Muscle of leg (tissue), 11 donors: ENCODE measurements around the gene ARHGAP20. TPM values are rescaled to one million over a fixed set of nuclear protein-coding genes. Genes with fewer than 3 reads are reported as not detected.
"Not testable (repeated sequence)": the region's sequence is repeated elsewhere in the genome, so short reads cannot be mapped to it uniquely, and the experiment has no call there.

Experiments
- DNase-seq: peaks from one replicate; pipeline ENCODE4 v3.0.0; 2013
- H3K27ac ChIP-seq: one replicate; pipeline ENCODE4 v1.5.1; 2013; ENCODE audit warnings: mild to moderate bottlenecking, low read length, control low read depth
- H3K27me3 ChIP-seq: one replicate; pipeline ENCODE4 v1.6.1; 2013; ENCODE audit warnings: low read length; ENCODE audit not compliant: control insufficient read depth, insufficient read depth
- H3K36me3 ChIP-seq: one replicate; pipeline ENCODE4 v1.6.1; 2013; ENCODE audit warnings: low read length; ENCODE audit not compliant: control insufficient read depth, insufficient read depth
- H3K4me1 ChIP-seq: one replicate; pipeline ENCODE4 v1.6.1; 2013; ENCODE audit warnings: low read length; ENCODE audit not compliant: control insufficient read depth, insufficient read depth
- H3K4me3 ChIP-seq: one replicate; pipeline ENCODE4 v1.5.1; 2013; ENCODE audit warnings: low read length, control low read depth
- H3K9me3 ChIP-seq: replicated peaks from 2 replicates; pipeline ENCODE4 v1.6.1; 2013; ENCODE audit warnings: low read depth, low read length; ENCODE audit not compliant: control insufficient read depth
- WGBS: methylation state at CpG from one replicate; pipeline ENCODE4 v1.1.5; 2013; ENCODE audit warnings: missing lambda C conversion rate; ENCODE audit not compliant: insufficient coverage; 5-methylcytosine and 5-hydroxymethylcytosine counted together
- polyA plus RNA-seq, 8 donors: library from polyadenylated mRNA; unstranded; fragments of 120-200 nt; gene quantifications; one replicate each; pipeline versions ENCODE4 v1.2.1 to v1.2.3, GENCODE V29; 2013; ENCODE audit warnings: inconsistent platforms in 1 of 8, low replicate concordance in 1 of 8; ENCODE audit not compliant: insufficient read length in 8 of 8, insufficient read depth in 1 of 8
- total RNA-seq: library from RNA; stranded (reverse); fragments of 120-200 nt; gene quantifications from one replicate; pipeline ENCODE4 v1.2.4, GENCODE V29; 2013

Gene ARHGAP20
- total and polyA plus RNA-seq, 9 donors, result 6.6 to 9.0 (median 8.2) TPM

DNA sequence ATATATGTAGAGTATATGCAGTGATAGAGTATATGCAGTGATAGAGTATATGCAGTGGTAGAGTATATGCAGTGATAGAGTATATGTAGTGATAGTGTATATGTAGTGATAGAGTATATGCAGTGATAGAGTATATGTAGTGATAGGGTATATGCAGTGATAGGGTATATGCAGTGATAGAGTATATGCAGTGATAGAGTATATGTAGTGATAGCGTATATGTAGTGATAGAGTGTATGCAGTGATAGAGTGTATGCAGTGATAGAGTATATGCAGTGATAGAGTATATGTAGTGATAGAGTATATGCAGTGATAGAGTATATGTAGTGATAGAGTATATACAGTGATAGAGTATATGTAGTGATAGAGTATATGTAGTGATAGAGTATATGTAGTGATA, 92.9 kb downstream of the ARHGAP20 start:
- 100% methylated on average over 1 of the region's 1 CpG for WGBS

DNA sequence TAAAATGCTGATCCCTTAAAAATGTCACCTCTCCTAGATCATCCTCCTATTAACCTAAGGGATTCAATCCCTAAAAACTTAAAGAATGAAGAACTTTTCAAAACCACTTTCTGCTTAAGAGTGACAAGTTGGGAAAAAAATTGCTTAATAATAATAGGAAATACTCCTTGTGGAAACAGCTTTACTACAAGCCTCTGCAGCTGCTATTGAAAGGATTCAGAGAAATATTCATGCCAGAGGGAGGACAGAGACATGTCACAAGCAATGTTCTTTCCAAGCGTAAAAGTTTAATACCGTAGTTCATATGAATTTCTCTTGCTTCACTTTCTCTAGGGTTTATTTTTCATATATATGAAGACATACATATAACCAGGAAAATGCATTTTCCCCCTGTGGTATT, 98.2 kb downstream of the ARHGAP20 start:
- Histone ChIP-seq H3K4me1 (no peaks in the 10 kb centered on the region), H3K9me3 (no peaks in the 10 kb centered on the region), H3K36me3 (no peaks in the 10 kb centered on the region), H3K4me3 (no peak overlapping the region), H3K27me3 (no peaks in the 10 kb centered on the region), H3K27ac (peak overlapping the region; percentile 69)
- no CpG with 5 or more reads among the region's 2 CpGs for WGBS
- peak; percentile 75 for DNase-seq

More for the DNA sequence above, 92.9 kb downstream of the ARHGAP20 start:
- not testable (repeated sequence) for H3K27me3 ChIP-seq, H3K9me3 ChIP-seq, DNase-seq, H3K4me1 ChIP-seq, H3K36me3 ChIP-seq, H3K4me3 ChIP-seq, H3K27ac ChIP-seq

DNA sequence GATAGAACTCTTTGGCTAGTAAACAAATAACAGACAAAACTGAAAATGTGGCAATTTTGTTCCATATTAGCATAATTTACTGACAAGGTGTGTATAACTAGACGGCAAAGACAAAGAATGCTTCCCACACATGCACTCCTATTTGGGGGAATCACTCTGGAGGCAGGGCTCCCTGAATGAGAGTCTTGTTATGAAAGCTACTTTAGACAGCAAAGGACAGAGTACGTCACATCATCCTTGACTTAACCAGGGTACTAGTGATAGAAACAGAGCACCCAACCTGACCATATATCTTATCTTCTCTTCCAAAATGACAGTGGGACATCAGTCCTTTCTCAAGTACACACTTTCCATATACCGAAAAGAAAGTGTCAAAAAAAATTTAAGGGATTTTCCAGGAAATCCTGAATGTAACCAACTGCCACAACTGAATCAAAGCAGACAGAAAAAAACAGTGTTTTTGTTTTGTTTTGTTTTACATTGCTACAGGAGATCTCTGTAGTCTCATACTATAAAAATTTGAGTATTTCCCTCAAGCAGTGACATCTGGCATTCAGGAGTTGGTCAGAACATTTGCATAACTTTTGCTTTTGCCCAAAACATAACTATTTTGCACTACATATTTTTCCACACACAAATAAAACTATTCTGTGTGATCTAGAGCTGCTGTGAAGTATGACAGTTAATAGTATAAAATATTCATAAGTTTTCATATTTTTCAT, 98.9 kb downstream of the ARHGAP20 start:
- Histone ChIP-seq H3K9me3 (no peaks in the 10 kb centered on the region), H3K4me1 (no peaks in the 10 kb centered on the region), H3K4me3 (no peak overlapping the region), H3K27ac (peak overlapping the region; percentile 69), H3K36me3 (no peaks in the 10 kb centered on the region), H3K27me3 (no peaks in the 10 kb centered on the region)
- peak; percentile 41 for DNase-seq
- no CpG with 5 or more reads among the region's 3 CpGs for WGBS

DNA sequence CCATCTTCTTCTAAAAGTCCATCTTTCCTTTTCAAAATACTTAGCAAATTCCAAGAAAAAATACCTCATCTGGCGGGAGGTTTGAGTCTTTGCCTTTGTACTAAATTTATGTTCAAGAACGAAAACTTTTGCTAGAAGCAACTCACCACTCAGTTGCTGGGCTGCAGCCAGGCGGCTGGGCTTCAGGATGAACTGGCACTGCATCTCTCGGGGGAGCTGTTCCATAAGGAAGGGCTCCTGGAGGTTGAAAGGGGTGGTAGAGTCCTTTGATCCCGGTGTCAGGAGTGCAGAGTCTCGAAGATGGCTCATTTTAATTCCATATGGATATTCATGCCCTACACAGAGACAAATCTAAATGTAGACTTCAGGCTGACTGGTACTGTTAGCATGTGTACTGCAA, 105.8 kb downstream of the ARHGAP20 start:
- Histone ChIP-seq H3K27me3 (no peaks in the 10 kb centered on the region), H3K36me3 (no peaks in the 10 kb centered on the region), H3K9me3 (no peaks in the 10 kb centered on the region), H3K27ac (no peak overlapping the region), H3K4me3 (no peak overlapping the region), H3K4me1 (no peaks in the 10 kb centered on the region)
- 86% methylated on average over 1 of the region's 6 CpGs for WGBS
- no peak for DNase-seq

- WGBS, result no CpG with 5 or more reads among the region's 4 CpGs
- Histone ChIP-seq H3K4me3 (no peak overlapping the region), H3K27ac (no peak overlapping the region), H3K27me3 (no peaks in the 10 kb centered on the region), H3K36me3 (peaks cover 18% of the 10 kb centered on the region), H3K4me1 (no peaks in the 10 kb centered on the region), H3K9me3 (peaks cover 14% of the 10 kb centered on the region)
- DNase-seq, result peak; percentile 17
Measured at GRCh38 chr11:110601936-110602335, 110.3 kb downstream of the ARHGAP20 start.

DNA sequence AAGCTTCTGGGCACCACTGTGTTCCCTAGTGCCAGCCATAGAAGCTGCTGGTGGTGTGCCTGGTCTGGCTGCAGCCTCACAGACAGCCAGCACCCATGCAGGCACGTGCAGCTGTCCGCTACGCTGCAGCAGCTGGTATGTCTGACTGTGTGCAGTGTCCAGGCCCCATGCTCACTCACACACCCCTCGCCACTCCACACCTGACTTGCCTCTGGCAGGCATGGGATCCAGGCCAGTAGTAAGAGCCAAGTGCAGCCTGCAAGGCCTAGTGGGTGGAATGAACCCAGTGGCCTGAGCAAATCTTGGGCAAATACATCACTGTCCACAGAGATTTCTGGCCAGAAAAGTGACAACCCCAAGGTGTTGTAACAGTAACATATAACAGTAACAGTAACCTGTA, 111.9 kb downstream of the ARHGAP20 start:
- WGBS, result 96% methylated on average over 4 of the region's 4 CpGs
- H3K27me3 ChIP-seq, result no peaks in the 10 kb centered on the region
- H3K4me3 ChIP-seq, result no peak overlapping the region
- H3K9me3 ChIP-seq, result peaks cover 14% of the 10 kb centered on the region
- no peak for DNase-seq
- H3K36me3 ChIP-seq, result peaks cover 18% of the 10 kb centered on the region
- no peaks in the 10 kb centered on the region for H3K4me1 ChIP-seq
- H3K27ac ChIP-seq, result no peak overlapping the region

DNA sequence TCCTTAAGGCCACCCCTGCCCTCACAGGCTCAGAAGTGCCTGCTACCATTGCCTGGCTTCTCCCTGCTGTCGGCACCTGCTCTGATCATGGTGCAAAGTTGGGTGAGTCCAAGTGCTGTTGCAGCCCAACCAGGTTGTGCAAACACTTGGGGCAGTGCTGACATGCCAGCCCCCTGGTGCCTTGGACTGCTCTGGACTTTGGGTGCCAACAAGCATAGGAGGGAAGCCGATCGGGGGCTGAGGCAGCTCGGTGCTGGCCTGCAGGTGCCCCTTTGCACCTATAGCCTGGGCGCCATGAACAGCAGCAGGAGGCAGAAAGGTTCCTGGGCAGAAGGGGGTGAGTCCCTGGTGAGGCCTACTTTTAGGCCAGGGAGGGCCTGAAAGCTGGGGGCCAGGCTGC, 113.0 kb downstream of the ARHGAP20 start:
- no peak for DNase-seq
- Histone ChIP-seq H3K4me1 (no peaks in the 10 kb centered on the region), H3K36me3 (peaks cover 18% of the 10 kb centered on the region), H3K27ac (no peak overlapping the region), H3K9me3 (peaks cover 14% of the 10 kb centered on the region), H3K4me3 (no peak overlapping the region), H3K27me3 (no peaks in the 10 kb centered on the region)
- 94% methylated on average over 5 of the region's 5 CpGs for WGBS

GRCh38 chr11:110598725-110599124, 113.5 kb downstream of the ARHGAP20 start:
- peaks cover 18% of the 10 kb centered on the region for H3K36me3 ChIP-seq
- no peak for DNase-seq
- 80% methylated on average over 1 of the region's 1 CpG for WGBS

DNA sequence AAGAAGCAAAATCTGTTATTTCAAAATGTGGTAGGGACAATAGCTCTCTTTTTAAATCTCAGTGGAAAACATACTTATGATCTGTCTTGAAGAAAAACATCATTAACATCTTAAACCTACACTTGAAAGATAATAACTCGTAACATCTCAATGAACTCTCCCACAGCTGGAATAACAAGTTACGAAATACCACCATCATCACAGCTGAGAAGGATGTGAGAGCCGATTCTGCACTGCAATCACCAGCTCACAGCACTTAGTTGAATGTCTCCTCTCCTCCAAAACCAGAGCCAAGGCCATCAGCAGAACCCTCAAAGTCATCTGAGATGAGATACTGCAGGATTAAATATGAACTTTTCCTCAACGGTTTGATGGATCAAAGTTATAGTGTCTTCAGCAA, 124.3 kb downstream of the ARHGAP20 start:
- no peak overlapping the region for H3K27ac ChIP-seq
- no peaks in the 10 kb centered on the region for H3K9me3 ChIP-seq
- H3K27me3 ChIP-seq, result no peaks in the 10 kb centered on the region
- no CpG with 5 or more reads among the region's 4 CpGs for WGBS
- no peak overlapping the region for H3K4me3 ChIP-seq
- no peaks in the 10 kb centered on the region for H3K4me1 ChIP-seq
- no peak for DNase-seq
- H3K36me3 ChIP-seq, result peaks cover 8% of the 10 kb centered on the region

More at GRCh38 chr11:110598725-110599124, 113.5 kb downstream of the ARHGAP20 start:
- H3K4me1 ChIP-seq, result no peaks in the 10 kb centered on the region
- H3K27ac ChIP-seq, result no peak overlapping the region
- peaks cover 14% of the 10 kb centered on the region for H3K9me3 ChIP-seq
- H3K4me3 ChIP-seq, result no peak overlapping the region
- H3K27me3 ChIP-seq, result no peaks in the 10 kb centered on the region

- Histone ChIP-seq H3K27me3 (no peaks in the 10 kb centered on the region), H3K9me3 (no peaks in the 10 kb centered on the region), H3K36me3 (peaks cover 8% of the 10 kb centered on the region), H3K27ac (no peak overlapping the region), H3K4me1 (no peaks in the 10 kb centered on the region), H3K4me3 (no peak overlapping the region)
- no peak for DNase-seq
- WGBS, result 100% methylated on average over 1 of the region's 1 CpG
Measured at GRCh38 chr11:110587129-110587528, 125.1 kb downstream of the ARHGAP20 start.

GRCh38 chr11:110584150-110584549, 128.1 kb downstream of the ARHGAP20 start:
- WGBS, result no CpG with 5 or more reads among the region's 1 CpG
- Histone ChIP-seq H3K27me3 (no peaks in the 10 kb centered on the region), H3K9me3 (no peaks in the 10 kb centered on the region), H3K4me3 (no peak overlapping the region), H3K27ac (no peak overlapping the region), H3K4me1 (no peaks in the 10 kb centered on the region), H3K36me3 (peaks cover 21% of the 10 kb centered on the region)
- DNase-seq, result no peak
